Psoas muscle (tissue), 8 donors: ENCODE measurements around the gene CUX1. TPM values are rescaled to one million over a fixed set of nuclear protein-coding genes. Genes with fewer than 3 reads are reported as not detected.

Experiments
- ATAC-seq, 4 donors: fragments of 200-7000 bp; cut with Tn5 transposase; one replicate each; pipeline ENCODE4 v1.9.1; 2020; ENCODE audit warnings: moderate library complexity in 3 of 4, mild to moderate bottlenecking in 2 of 4
- DNase-seq, 2 donors: peaks; one replicate each; pipeline ENCODE4 v3.0.0-alpha.2; 2020
- H3K27ac ChIP-seq: fragments of 200-600 bp; one replicate; pipeline ENCODE4 v1.8.0; 2022
- H3K27me3 ChIP-seq, 3 donors: fragments of 200-600 bp in 1 of 3; one replicate each; pipeline versions ENCODE4 v1.6.1 to v1.8.0; 2013 to 2022; ENCODE audit warnings: low read length in 2 of 3, mild to moderate bottlenecking in 2 of 3, moderate library complexity in 1 of 3; ENCODE audit not compliant: insufficient read depth in 3 of 3
- H3K36me3 ChIP-seq, 2 donors: fragments of 200-600 bp in 1 of 2; one replicate each; pipeline versions ENCODE4 v1.6.1 to v1.8.0; 2013 to 2022; ENCODE audit warnings: low read depth in 1 of 2, mild to moderate bottlenecking in 1 of 2, moderate library complexity in 1 of 2; ENCODE audit not compliant: insufficient read depth in 1 of 2
- H3K4me1 ChIP-seq: fragments of 200-600 bp; one replicate; pipeline ENCODE4 v1.8.0; 2022
- H3K4me3 ChIP-seq: fragments of 200-600 bp; one replicate; pipeline ENCODE4 v1.8.0; 2022; ENCODE audit warnings: mild to moderate bottlenecking
- H3K9me3 ChIP-seq: fragments of 200-600 bp; one replicate; pipeline ENCODE4 v1.8.0; 2022
- WGBS, 3 donors: extraction: QIAGEN DNeasy Blood & Tissue Kit; methylation state at CpG; one replicate each; pipeline versions ENCODE4 v1.1.6 to v1.1.7; 2013; 5-methylcytosine and 5-hydroxymethylcytosine counted together
- intact Hi-C, 2 donors: fragments of 100-400 bp; cut with DNase I; formaldehyde crosslinking; loops; one replicate each; pipeline versions ENCODE4 v1.11.0 to v1.14.2; 2022
- polyA plus RNA-seq, 3 donors: library from polyadenylated mRNA; stranded (reverse); fragments of 200-250 nt; gene quantifications; one replicate each; pipeline ENCODE4 v1.2.3, GENCODE V29; 2013
- total RNA-seq, 4 donors: library from RNA; stranded (reverse); fragmentation: NEBNext Ultra II Directional in 2 of 4; extraction: Animal tissue kit (Norgen Biotek cat#: 25700) in 2 of 4; gene quantifications; one replicate each; pipeline versions ENCODE4 v1.2.1 to v1.2.4, GENCODE V29; 2021 to 2023
- TF ChIP-seq, protein P1 (sequence below): fragments of 200-600 bp; IDR thresholded peaks from one replicate; pipeline ENCODE4 v1.8.0; 2022; ENCODE audit warnings: antibody characterized with exemption
- donor health status: healthy with polysubstance abuse.
- donor health status: DM: no; HTN: no; CAD: no; lungs with moderate emphysema.
- donor health status: Bipolar disorder and iron deficiency.
- donor health status: healthy.
- donor health status: DM: yes; HTN: yes; CAD: no.
- donor health status: DM: no; HTN: no; CAD: no.
- donor health status: DM: no; HTN: no; CAD: no.
- donor health status: DM: yes; HTN: yes; CAD: no.

CUX1 gene
- total and polyA plus RNA-seq, 7 donors: 12.5 to 95.6 (median 72.4) TPM

- Histone ChIP-seq H3K27ac (peak overlapping the region; percentile 84), H3K9me3 (no peaks in the 10 kb centered on the region), H3K36me3 (no peaks in the 10 kb centered on the region), H3K27me3 (no peaks in the 10 kb centered on the region), H3K4me1 (peaks cover 35% of the 10 kb centered on the region), H3K4me3 (peak overlapping the region; percentile 11)
- intact Hi-C loops: loop anchor here in 1 of 2 donors (5.0 kb wide), 1 partner anchor 85 kb away; no protein-coding TSS in a partner anchor
- WGBS, 3 donors: 28 to 47% (median 40%) methylated on average over 6 of the region's 6 CpGs
- ATAC-seq: peak in 1 of 4 donors; percentile 20
- TF ChIP-seq, protein P1, sequence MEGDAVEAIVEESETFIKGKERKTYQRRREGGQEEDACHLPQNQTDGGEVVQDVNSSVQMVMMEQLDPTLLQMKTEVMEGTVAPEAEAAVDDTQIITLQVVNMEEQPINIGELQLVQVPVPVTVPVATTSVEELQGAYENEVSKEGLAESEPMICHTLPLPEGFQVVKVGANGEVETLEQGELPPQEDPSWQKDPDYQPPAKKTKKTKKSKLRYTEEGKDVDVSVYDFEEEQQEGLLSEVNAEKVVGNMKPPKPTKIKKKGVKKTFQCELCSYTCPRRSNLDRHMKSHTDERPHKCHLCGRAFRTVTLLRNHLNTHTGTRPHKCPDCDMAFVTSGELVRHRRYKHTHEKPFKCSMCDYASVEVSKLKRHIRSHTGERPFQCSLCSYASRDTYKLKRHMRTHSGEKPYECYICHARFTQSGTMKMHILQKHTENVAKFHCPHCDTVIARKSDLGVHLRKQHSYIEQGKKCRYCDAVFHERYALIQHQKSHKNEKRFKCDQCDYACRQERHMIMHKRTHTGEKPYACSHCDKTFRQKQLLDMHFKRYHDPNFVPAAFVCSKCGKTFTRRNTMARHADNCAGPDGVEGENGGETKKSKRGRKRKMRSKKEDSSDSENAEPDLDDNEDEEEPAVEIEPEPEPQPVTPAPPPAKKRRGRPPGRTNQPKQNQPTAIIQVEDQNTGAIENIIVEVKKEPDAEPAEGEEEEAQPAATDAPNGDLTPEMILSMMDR: no peak
- no peak for DNase-seq
Observed at GRCh38 chr7:102302025-102302424, 484.6 kb downstream of the CUX1 start.

DNA sequence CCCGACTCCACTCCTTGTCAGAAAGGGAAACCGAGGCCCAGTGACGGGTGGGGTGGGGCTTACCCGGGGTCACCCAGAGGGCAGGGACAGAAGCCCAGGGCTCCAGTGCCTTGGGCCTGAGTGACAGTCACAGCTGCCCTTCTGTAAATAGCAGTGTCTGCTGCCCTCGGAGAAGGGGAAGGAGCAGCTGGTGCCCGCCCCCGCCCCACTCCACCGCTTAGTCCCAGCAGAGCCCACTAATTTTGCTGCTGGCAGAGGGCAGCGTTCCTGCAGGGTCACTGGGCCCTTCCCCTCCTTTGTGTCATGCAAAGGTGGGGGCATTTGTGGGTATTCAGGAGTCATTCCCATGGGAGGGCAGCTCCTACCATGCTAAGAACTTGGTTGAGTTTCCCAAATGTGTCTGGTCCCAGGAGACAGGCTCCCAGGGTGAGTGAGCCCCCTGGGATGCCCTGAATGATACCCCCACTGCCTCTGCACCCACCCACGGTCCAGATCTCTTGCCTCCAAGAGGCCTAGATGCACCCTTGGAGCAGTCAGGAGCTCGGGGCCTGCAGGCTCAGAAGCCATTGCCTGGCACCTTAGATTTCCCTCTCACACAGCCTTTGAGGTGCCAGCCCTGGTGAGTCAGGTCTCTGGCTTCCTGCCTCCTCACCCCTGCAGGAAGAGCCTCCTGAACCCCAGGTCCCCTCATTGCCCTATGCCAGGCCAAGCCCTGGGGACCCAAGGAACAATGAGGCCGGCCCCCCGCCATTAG lies 486.4 kb downstream of the CUX1 start:
- Histone ChIP-seq H3K27me3 (no peaks in the 10 kb centered on the region), H3K27ac (peak overlapping the region; percentile 84), H3K9me3 (no peaks in the 10 kb centered on the region), H3K36me3 (peaks cover 0 to 5% of the 10 kb centered on the region in 2 donors), H3K4me3 (peak overlapping the region; percentile 20), H3K4me1 (peaks cover 43% of the 10 kb centered on the region)
- intact Hi-C loops: loop anchor here in 1 of 2 donors (5.0 kb wide), 1 partner anchor 83 kb away; no protein-coding TSS in a partner anchor
- ATAC-seq (peak; percentile 86 to 93 (median 88)), DNase-seq (peak; percentile 80 to 93)
- WGBS, 3 donors: 28 to 43% (median 31%) methylated on average over 13 of the region's 13 CpGs
- TF ChIP-seq, protein P1: no peak

DNA sequence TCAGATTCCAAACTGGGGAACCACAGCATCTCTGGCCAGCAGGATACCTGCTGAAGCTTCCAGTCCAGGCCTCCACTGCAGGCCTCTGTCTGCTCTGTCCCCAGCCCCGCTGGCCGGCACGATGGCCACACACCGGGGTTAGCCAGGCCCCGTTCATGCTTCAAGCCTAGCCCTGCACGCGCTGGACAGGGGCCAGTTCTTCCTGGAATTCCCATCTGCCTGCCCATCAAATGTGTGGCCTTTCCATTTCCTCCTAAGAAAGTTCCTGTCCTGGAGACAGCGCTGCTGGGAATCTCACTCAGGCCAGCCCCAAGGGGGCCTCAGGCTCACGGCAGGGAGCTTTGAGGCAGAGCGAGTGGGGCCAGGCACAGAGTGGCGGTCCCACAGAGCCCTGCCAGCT lies 487.2 kb downstream of the CUX1 start:
- DNase-seq (no peak), ATAC-seq (peak; percentile 7 to 23 (median 16))
- WGBS, 3 donors: 9 to 13% (median 13%) methylated on average over 11 of the region's 11 CpGs
- Histone ChIP-seq H3K4me3 (no peak overlapping the region), H3K27me3 (no peaks in the 10 kb centered on the region), H3K9me3 (no peaks in the 10 kb centered on the region), H3K4me1 (peaks cover 43% of the 10 kb centered on the region), H3K27ac (peak overlapping the region; percentile 84), H3K36me3 (peaks cover 0 to 11% of the 10 kb centered on the region in 2 donors)
- intact Hi-C loops: loop anchor here in 1 of 2 donors (5.0 kb wide), 1 partner anchor 83 kb away; no protein-coding TSS in a partner anchor
- TF ChIP-seq, protein P1: no peak

DNA sequence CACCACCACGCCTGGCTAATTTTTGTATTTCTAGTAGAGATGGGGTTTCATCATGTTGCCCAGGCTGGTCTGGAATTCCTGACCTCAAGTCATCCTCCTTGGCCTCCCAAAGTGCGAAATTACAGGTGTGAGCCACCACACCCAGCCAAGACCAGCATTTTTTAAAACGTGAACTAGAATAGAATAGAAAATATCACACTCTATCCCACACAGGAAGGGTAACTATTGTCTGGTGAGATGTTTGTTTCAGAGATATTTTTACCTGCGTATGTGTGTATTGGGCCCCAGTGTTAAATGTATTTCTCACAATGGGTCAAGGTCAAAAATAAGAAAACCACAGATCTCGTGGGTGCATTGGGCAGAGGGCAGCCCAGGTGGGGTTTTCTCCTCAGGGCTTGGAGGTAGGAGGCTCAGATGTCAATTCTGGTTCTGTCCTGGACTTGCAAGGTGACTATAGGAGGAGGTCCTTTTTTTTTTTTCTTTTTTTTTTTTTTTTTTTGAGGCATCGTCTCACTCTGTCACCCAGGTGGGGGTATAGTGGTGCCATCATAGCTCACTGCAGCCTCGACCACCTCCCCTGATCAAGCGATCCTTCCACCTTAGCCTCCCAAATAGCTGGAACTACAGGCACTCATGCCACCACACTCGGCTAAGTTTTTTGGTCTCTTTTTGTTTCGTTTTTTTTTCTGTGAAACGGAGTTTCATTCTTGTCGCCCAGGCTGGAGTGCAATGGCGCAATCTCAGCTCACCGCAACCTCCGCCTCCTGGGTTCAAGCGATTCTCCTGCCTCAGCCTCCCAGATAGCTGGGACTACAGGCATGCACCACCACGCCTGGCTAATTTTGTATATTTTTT lies 488.2 kb downstream of the CUX1 start:
- Histone ChIP-seq H3K9me3 (no peaks in the 10 kb centered on the region), H3K4me3 (no peak overlapping the region), H3K36me3 (peaks cover 0 to 19% of the 10 kb centered on the region in 2 donors), H3K4me1 (peaks cover 43% of the 10 kb centered on the region), H3K27ac (peak overlapping the region; percentile 84), H3K27me3 (no peaks in the 10 kb centered on the region)
- ATAC-seq (no peak), DNase-seq (no peak)
- TF ChIP-seq, protein P1: no peak
- intact Hi-C loops: no loop called here
- 86 to 92% (median 89%) methylated on average over 16 to 17 of the region's 17 CpGs for WGBS, 3 donors
